ENCODE measurements around the gene SWSAP1. TPM values are rescaled to one million over a fixed set of nuclear protein-coding genes. Genes with fewer than 3 reads are reported as not detected.

SWSAP1 gene
- total and polyA plus RNA-seq, 2 of the 4 experiments (the other 2 are of a cell fraction), result 0.36 to 1.6 TPM

GRCh38 chr19:11400798-11401197 is 26.3 kb downstream of the SWSAP1 start:
- H3K4me2 ChIP-seq (ENCODE audit: low read depth, low read length), result no peak overlapping the region
- no peak overlapping the region for H2BK20ac ChIP-seq (ENCODE audit: low read depth, low read length)
- WGBS, 2 experiments (ENCODE audit: extremely low coverage in 2 of 2, insufficient read length in 1 of 2), result no CpG with 5 or more reads among the region's 1 CpG
- no peak overlapping the region for H2AK9ac ChIP-seq (replicated peaks; ENCODE audit: low read depth, low read length, poor library complexity)
- no TSS peak for BruUV-seq (replicated peaks)
- H3K9me1 ChIP-seq (ENCODE audit: insufficient read depth, low read length), result no peaks in the 10 kb centered on the region
- no peak overlapping the region for H3K4ac ChIP-seq (ENCODE audit: low read depth, low read length)
- H4K8ac ChIP-seq (ENCODE audit: low read depth in 2 of 2, low read length in 2 of 2), result no peak overlapping the region
- no peaks in the 10 kb centered on the region for H4K20me1 ChIP-seq (ENCODE audit: insufficient read depth, low read length)
- no peak overlapping the region for H2AFZ ChIP-seq (replicated peaks; ENCODE audit: low read length, poor library complexity)
- H4K91ac ChIP-seq (ENCODE audit: insufficient read depth, low read depth, low read length), result no peak overlapping the region
- no peak overlapping the region for H4K5ac ChIP-seq (ENCODE audit: low read depth, low read length)
- no peaks in the 10 kb centered on the region for H3K4me1 ChIP-seq (ENCODE audit: control insufficient read depth, insufficient read depth, low read length)
- DNase-seq (no peak), ATAC-seq (ENCODE audit: low read depth) (no peak)
- no peak overlapping the region for H3K4me3 ChIP-seq (ENCODE audit: insufficient read depth, low read depth, low read length)
- H3K18ac ChIP-seq (ENCODE audit: low read depth, low read length), result no peak overlapping the region
- no peaks in the 10 kb centered on the region for H3K36me3 ChIP-seq (ENCODE audit: control insufficient read depth, insufficient read depth, low read length)
- no peak overlapping the region for H3K23ac ChIP-seq (ENCODE audit: low read depth, low read length)
- H3K27ac ChIP-seq (ENCODE audit: insufficient read depth, low read length), result no peak overlapping the region
- no peak for TF ChIP-seq RFX5 (IDR thresholded peaks at IDR 0.05; ENCODE audit: low read depth, low read length)
- no peak for TF ChIP-seq SMC3 (IDR thresholded peaks at IDR 0.05; ENCODE audit: low read depth, low read length)
- no peak for TF ChIP-seq CTCF (conservative IDR thresholded peaks at IDR 0.05; ENCODE audit: low read depth, low read length)
- no peak for TF ChIP-seq RCOR1 (IDR thresholded peaks at IDR 0.05; ENCODE audit: insufficient replicate concordance, low read length)
- no peak for TF ChIP-seq FOS (IDR thresholded peaks at IDR 0.05; ENCODE audit: low read depth, low read length)
- intact Hi-C loops (cut with micrococcal nuclease), result no loop called here
- ChIA-PET POLR2A (ENCODE audit: unreplicated experiment) (no interaction called here), CTCF (no interaction called here)
- H3K9ac ChIP-seq (ENCODE audit: low read depth, low read length), result no peak overlapping the region
- no peak overlapping the region for H2BK5ac ChIP-seq (ENCODE audit: low read depth, low read length, poor library complexity, severe bottlenecking)
- no peaks in the 10 kb centered on the region for H3K79me1 ChIP-seq (ENCODE audit: low read depth in 1 of 2, low read length in 2 of 2)
- no peaks in the 10 kb centered on the region for H3K27me3 ChIP-seq (ENCODE audit: control insufficient read depth, insufficient read depth, low read length)
- no peak overlapping the region for H2BK15ac ChIP-seq (ENCODE audit: low read depth, low read length)
- no peaks in the 10 kb centered on the region for H3K9me3 ChIP-seq (ENCODE audit: control insufficient read depth, insufficient read depth, low read length)
- no peak overlapping the region for H2BK120ac ChIP-seq (ENCODE audit: low read depth, low read length)
- no peak overlapping the region for H2AK5ac ChIP-seq (ENCODE audit: low read depth, low read length)
- no peak overlapping the region for H3K56ac ChIP-seq (ENCODE audit: extremely low read depth, insufficient read depth, low read length)
- dilution Hi-C loops (cut with HindIII; ENCODE audit: low sequenced_read_pairs, unreplicated experiment), result no loop called here
- no peak overlapping the region for H3K14ac ChIP-seq (replicated peaks; ENCODE audit: low read depth, low read length)
- in situ Hi-C loops (cut with MboI; ENCODE audit: low sequenced_read_pairs), result no loop called here

All from IMR-90 (cell line).